Natural killer cell (primary cell): ENCODE measurements around the gene DNAJC4. TPM values are rescaled to one million over a fixed set of nuclear protein-coding genes. Genes with fewer than 3 reads are reported as not detected.

Experiments used
- ATAC-seq, 3 donors: fragments of 150-1000 bp in 2 of 3; fragments of 200-7000 bp in 1 of 3; cut with Tn5 transposase; 1 replicate in 1 of 3; 2 replicates in 2 of 3; pipeline ENCODE4 v1.10.0; 2021; ENCODE audit warnings: mild to moderate bottlenecking in 2 of 3, moderate library complexity in 2 of 3
- DNase-seq, 2 donors: peaks; one replicate each; pipeline versions ENCODE4 v3.0.0 to v3.0.0-alpha.2; 2013 to 2021; ENCODE audit warnings: mixed read lengths in 1 of 2
- H3K27ac ChIP-seq: one replicate; pipeline ENCODE4 v1.5.1; 2013; ENCODE audit warnings: mild to moderate bottlenecking, low read length
- H3K27me3 ChIP-seq: one replicate; pipeline ENCODE4 v1.6.1; 2013; ENCODE audit warnings: low read length; ENCODE audit not compliant: control insufficient read depth, insufficient read depth
- H3K36me3 ChIP-seq: one replicate; pipeline ENCODE4 v1.6.1; 2013; ENCODE audit warnings: low read length; ENCODE audit not compliant: control insufficient read depth, insufficient read depth
- H3K4me1 ChIP-seq: one replicate; pipeline ENCODE4 v1.6.1; 2013; ENCODE audit warnings: low read length; ENCODE audit not compliant: control insufficient read depth, insufficient read depth
- H3K4me3 ChIP-seq: one replicate; pipeline ENCODE4 v1.5.1; 2013; ENCODE audit warnings: low read length
- H3K9me3 ChIP-seq: one replicate; pipeline ENCODE4 v1.6.1; 2013; ENCODE audit warnings: low read length; ENCODE audit not compliant: control insufficient read depth, insufficient read depth
- H3K27ac Mint-ChIP-seq, 2 donors: one replicate each; pipeline ENCODE4 v1.8.0; 2022; ENCODE audit warnings: mild to moderate bottlenecking in 2 of 2, mixed read lengths in 2 of 2, moderate library complexity in 1 of 2
- H3K27me3 Mint-ChIP-seq, 2 donors: one replicate each; pipeline ENCODE4 v1.8.0; 2022; ENCODE audit warnings: low read depth in 2 of 2, mixed read lengths in 2 of 2
- H3K36me3 Mint-ChIP-seq: one replicate; pipeline ENCODE4 v1.8.0; 2022; ENCODE audit warnings: mixed read lengths
- H3K4me1 Mint-ChIP-seq, 2 donors: one replicate each; pipeline ENCODE4 v1.8.0; 2022; ENCODE audit warnings: mixed read lengths in 2 of 2
- H3K4me3 Mint-ChIP-seq: one replicate; pipeline ENCODE4 v1.8.0; 2022; ENCODE audit warnings: mild to moderate bottlenecking, moderate library complexity, mixed read lengths
- H3K9me3 Mint-ChIP-seq, 2 donors: one replicate each; pipeline ENCODE4 v1.8.0; 2022; ENCODE audit warnings: mixed read lengths in 2 of 2
- CTCF ChIP-seq: fragments of 200-600 bp; IDR thresholded peaks from one replicate; pipeline ENCODE4 v1.8.0; 2022; ENCODE audit warnings: antibody characterized with exemption
- WGBS: methylation state at CpG from one replicate; pipeline ENCODE4 v1.1.7; 2013; ENCODE audit warnings: missing lambda C conversion rate; ENCODE audit not compliant: insufficient coverage; 5-methylcytosine and 5-hydroxymethylcytosine counted together
- intact Hi-C: fragments of 100-400 bp; cut with micrococcal nuclease; formaldehyde crosslinking; loops from one replicate; pipeline ENCODE4 v1.14.2; 2022
- total RNA-seq, 4 donors: library from RNA; stranded (reverse); fragments of 120-200 nt in 1 of 4; gene quantifications; one replicate each; pipeline versions ENCODE4 v1.2.3 to v1.2.4, GENCODE V29; 2013 to 2022

DNAJC4 gene
- total RNA-seq, 3 donors from 2014 or later (not counting 1 experiment from before 2014, with no cell fraction given) = 45.0 to 47.0 (median 46.6) TPM

- intact Hi-C loops = no loop called here
- peaks cover 12 to 28% of the 10 kb centered on the region in 2 donors for H3K4me1 Mint-ChIP-seq
Measured at GRCh38 chr11:64220798-64221197, 9.6 kb upstream of the DNAJC4 start.

GRCh38 chr11:64222651-64223000 lies 7.7 kb upstream of the DNAJC4 start:
- no peak overlapping the region for H3K4me3 ChIP-seq
- H3K27me3 ChIP-seq = no peaks in the 10 kb centered on the region
- peaks cover 52% of the 10 kb centered on the region for H3K36me3 ChIP-seq
- H3K27me3 Mint-ChIP-seq = no peaks in the 10 kb centered on the region
- no peaks in the 10 kb centered on the region for H3K36me3 Mint-ChIP-seq
- peaks cover 35% of the 10 kb centered on the region for H3K4me1 ChIP-seq
- ATAC-seq = no peak
- intact Hi-C loops = no loop called here
- no peak for DNase-seq
- H3K4me1 Mint-ChIP-seq = peaks cover 21 to 39% of the 10 kb centered on the region in 2 donors
- no peak overlapping the region for H3K27ac ChIP-seq
- H3K4me3 Mint-ChIP-seq = no peak overlapping the region
- H3K9me3 Mint-ChIP-seq = no peaks in the 10 kb centered on the region
- H3K27ac Mint-ChIP-seq = no peak overlapping the region
- TF ChIP-seq CTCF = no peak
- no peaks in the 10 kb centered on the region for H3K9me3 ChIP-seq
- 87% methylated on average over 8 of the region's 9 CpGs for WGBS

More at GRCh38 chr11:64220798-64221197, 9.6 kb upstream of the DNAJC4 start:
- DNase-seq = no peak
- Mint-ChIP-seq H3K27ac (no peak overlapping the region), H3K9me3 (no peaks in the 10 kb centered on the region), H3K36me3 (no peaks in the 10 kb centered on the region), H3K4me3 (no peak overlapping the region), H3K27me3 (no peaks in the 10 kb centered on the region)
- peaks cover 59% of the 10 kb centered on the region for H3K36me3 ChIP-seq
- no peak overlapping the region for H3K4me3 ChIP-seq
- H3K27ac ChIP-seq = no peak overlapping the region
- H3K9me3 ChIP-seq = no peaks in the 10 kb centered on the region
- H3K4me1 ChIP-seq = peaks cover 20% of the 10 kb centered on the region
- TF ChIP-seq CTCF = no peak
- no peak for ATAC-seq
- 94% methylated on average over 14 of the region's 14 CpGs for WGBS
- H3K27me3 ChIP-seq = no peaks in the 10 kb centered on the region

DNA sequence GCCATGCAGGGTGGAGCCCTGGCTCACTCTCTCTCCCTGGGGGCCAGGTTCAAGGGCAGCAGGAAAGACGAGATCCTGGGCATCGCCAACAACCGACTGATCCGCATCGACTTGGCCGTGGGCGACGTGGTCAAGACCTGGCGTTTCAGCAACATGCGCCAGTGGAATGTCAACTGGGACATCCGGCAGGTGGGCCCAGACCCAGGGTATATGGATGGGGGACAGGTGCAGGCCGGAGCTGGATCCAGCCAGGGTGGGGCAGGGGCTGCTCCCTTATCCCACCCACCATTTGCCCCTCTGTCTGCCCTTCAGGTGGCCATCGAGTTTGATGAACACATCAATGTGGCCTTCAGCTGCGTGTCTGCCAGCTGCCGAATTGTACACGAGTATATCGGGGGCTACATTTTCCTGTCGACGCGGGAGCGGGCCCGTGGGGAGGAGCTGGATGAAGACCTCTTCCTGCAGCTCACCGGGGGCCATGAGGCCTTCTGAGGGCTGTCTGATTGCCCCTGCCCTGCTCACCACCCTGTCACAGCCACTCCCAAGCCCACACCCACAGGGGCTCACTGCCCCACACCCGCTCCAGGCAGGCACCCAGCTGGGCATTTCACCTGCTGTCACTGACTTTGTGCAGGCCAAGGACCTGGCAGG lies 7.2 kb upstream of the DNAJC4 start:
- Mint-ChIP-seq H3K27ac (no peak overlapping the region), H3K9me3 (no peaks in the 10 kb centered on the region), H3K4me3 (no peak overlapping the region), H3K4me1 (peaks cover 21 to 44% of the 10 kb centered on the region in 2 donors), H3K27me3 (no peaks in the 10 kb centered on the region), H3K36me3 (no peaks in the 10 kb centered on the region)
- TF ChIP-seq CTCF = no peak
- peaks cover 36% of the 10 kb centered on the region for H3K4me1 ChIP-seq
- intact Hi-C loops = no loop called here
- no peak for DNase-seq
- no peak for ATAC-seq
- H3K27ac ChIP-seq = no peak overlapping the region
- H3K36me3 ChIP-seq = peaks cover 50% of the 10 kb centered on the region
- 89% methylated on average over 24 of the region's 24 CpGs for WGBS
- no peaks in the 10 kb centered on the region for H3K9me3 ChIP-seq
- H3K27me3 ChIP-seq = no peaks in the 10 kb centered on the region
- no peak overlapping the region for H3K4me3 ChIP-seq
